OCI-LY3 (cell line): ENCODE measurements around the gene VIP.

Source experiments
- H2AFZ ChIP-seq: fragments of 200-600, 300-600 bp; shearing (Covaris generic); 2 replicates; pipeline ENCODE4 v1.6.0; 2014; ENCODE audit warnings: antibody characterized with exemption, low read depth, low read length
- H3K27ac ChIP-seq: fragments of 200-600, 300-600 bp; sonication (generic); 2 replicates; pipeline ENCODE4 v1.5.1; 2014; ENCODE audit warnings: mild to moderate bottlenecking, low read length, moderate library complexity, mixed read lengths
- H3K27me3 ChIP-seq: fragments of 200-600, 300-600 bp; sonication (generic); 2 replicates; pipeline ENCODE4 v1.6.1; 2014; ENCODE audit warnings: low read depth, low read length, mixed read lengths
- H3K36me3 ChIP-seq: fragments of 200-600, 300-600 bp; sonication (generic); replicated peaks from 2 replicates; pipeline ENCODE3; 2014; ENCODE audit warnings: low read depth, low read length, mixed read lengths
- H3K4me1 ChIP-seq: fragments of 300-600, 200-600 bp; sonication (generic); 2 replicates; pipeline ENCODE4 v1.6.1; 2014; ENCODE audit warnings: low read length, mixed read lengths
- H3K4me2 ChIP-seq: fragments of 200-600, 300-600 bp; sonication (generic); 2 replicates; pipeline ENCODE4 v1.6.1; 2014; ENCODE audit warnings: low read length, mixed read lengths
- H3K4me3 ChIP-seq: fragments of 300-600, 200-600 bp; sonication (generic); 2 replicates; pipeline ENCODE4 v1.5.1; 2014; ENCODE audit warnings: antibody characterized with exemption, mild to moderate bottlenecking, low read length, moderate library complexity
- H3K79me2 ChIP-seq: fragments of 300-600, 200-600 bp; shearing (Covaris generic); 2 replicates; pipeline ENCODE4 v1.6.1; 2014; ENCODE audit warnings: mild to moderate bottlenecking, low read length, mixed read lengths
- H3K9ac ChIP-seq: fragments of 300-600, 200-600 bp; shearing (Covaris generic); 2 replicates; pipeline ENCODE4 v1.6.0; 2014; ENCODE audit warnings: mild to moderate bottlenecking, low read length, moderate library complexity
- H3K9me3 ChIP-seq: fragments of 200-600, 300-600 bp; shearing (Covaris generic); 2 replicates; pipeline ENCODE4 v1.6.1; 2014; ENCODE audit warnings: low read length, mixed read lengths; ENCODE audit not compliant: insufficient read depth
- H4K20me1 ChIP-seq: fragments of 200-600, 300-600 bp; sonication (generic); 2 replicates; pipeline ENCODE4 v1.6.1; 2016; ENCODE audit warnings: low read length, mixed read lengths; ENCODE audit not compliant: insufficient read depth
- CTCF ChIP-seq: fragments of 200-600, 300-600 bp; sonication (generic); IDR thresholded peaks from 2 replicates; pipeline ENCODE4 v1.5.1; 2014; ENCODE audit warnings: antibody characterized with exemption, low read length, low read depth
- EZH2phosphoT487 ChIP-seq: fragments of 200-600 bp; shearing (Covaris generic); IDR thresholded peaks from 2 replicates; pipeline ENCODE4 v1.6.1; 2018; ENCODE audit warnings: antibody characterized with exemption, mixed run types, low read depth

VIP gene

GRCh38 chr6:152736687-152737273, 13.8 kb upstream of the VIP start:
- Histone ChIP-seq H3K9ac (no peak overlapping the region), H3K36me3 (no peaks in the 10 kb centered on the region), H3K4me1 (no peaks in the 10 kb centered on the region), H4K20me1 (no peaks in the 10 kb centered on the region), H3K4me2 (no peak overlapping the region), H3K79me2 (no peaks in the 10 kb centered on the region), H2AFZ (no peak overlapping the region), H3K27ac (no peak overlapping the region), H3K9me3 (no peaks in the 10 kb centered on the region), H3K27me3 (no peaks in the 10 kb centered on the region), H3K4me3 (no peak overlapping the region)
- TF ChIP-seq EZH2phosphoT487 (no peak), CTCF (no peak)

- Histone ChIP-seq H3K4me1 (no peaks in the 10 kb centered on the region), H3K27me3 (no peaks in the 10 kb centered on the region), H3K27ac (no peak overlapping the region), H4K20me1 (no peaks in the 10 kb centered on the region), H3K4me2 (no peak overlapping the region), H3K4me3 (no peak overlapping the region), H3K79me2 (no peaks in the 10 kb centered on the region), H3K9me3 (no peaks in the 10 kb centered on the region), H3K9ac (no peak overlapping the region), H3K36me3 (no peaks in the 10 kb centered on the region), H2AFZ (no peak overlapping the region)
- no peak for TF ChIP-seq CTCF
- TF ChIP-seq EZH2phosphoT487: no peak
Measured at GRCh38 chr6:152745509-152746171, 5.0 kb upstream of the VIP start.

- no peaks in the 10 kb centered on the region for H3K27me3 ChIP-seq
- H3K36me3 ChIP-seq: no peaks in the 10 kb centered on the region
- H3K27ac ChIP-seq: no peak overlapping the region
- no peak for TF ChIP-seq CTCF
- no peak for TF ChIP-seq EZH2phosphoT487
- no peaks in the 10 kb centered on the region for H3K79me2 ChIP-seq
- no peaks in the 10 kb centered on the region for H3K9me3 ChIP-seq
- H2AFZ ChIP-seq: no peak overlapping the region
- no peaks in the 10 kb centered on the region for H3K4me1 ChIP-seq
- no peak overlapping the region for H3K4me2 ChIP-seq
- H4K20me1 ChIP-seq: no peaks in the 10 kb centered on the region
- no peak overlapping the region for H3K9ac ChIP-seq
- H3K4me3 ChIP-seq: no peak overlapping the region
Measured at GRCh38 chr6:152746172-152746553, 4.4 kb upstream of the VIP start.

GRCh38 chr6:152748843-152749242, 1.8 kb upstream of the VIP start:
- H4K20me1 ChIP-seq: no peaks in the 10 kb centered on the region
- H3K9me3 ChIP-seq: no peaks in the 10 kb centered on the region
- no peak overlapping the region for H3K4me3 ChIP-seq
- no peaks in the 10 kb centered on the region for H3K36me3 ChIP-seq
- H3K4me2 ChIP-seq: no peak overlapping the region
- H3K27ac ChIP-seq: no peak overlapping the region
- no peak overlapping the region for H3K9ac ChIP-seq
- H2AFZ ChIP-seq: no peak overlapping the region
- H3K27me3 ChIP-seq: no peaks in the 10 kb centered on the region
- H3K79me2 ChIP-seq: no peaks in the 10 kb centered on the region
- no peaks in the 10 kb centered on the region for H3K4me1 ChIP-seq
- TF ChIP-seq CTCF (peak; percentile 31; the same call in 1 of the 2 replicates), EZH2phosphoT487 (no peak)
